ENCODE data around the gene PEX7. TPM values are rescaled to one million over a fixed set of nuclear protein-coding genes. Genes with fewer than 3 reads are reported as not detected.
"Not testable (repeated sequence)": the region's sequence is repeated elsewhere in the genome, so short reads cannot be mapped to it uniquely, and the experiment has no call there.

The PEX7 gene, protein sequence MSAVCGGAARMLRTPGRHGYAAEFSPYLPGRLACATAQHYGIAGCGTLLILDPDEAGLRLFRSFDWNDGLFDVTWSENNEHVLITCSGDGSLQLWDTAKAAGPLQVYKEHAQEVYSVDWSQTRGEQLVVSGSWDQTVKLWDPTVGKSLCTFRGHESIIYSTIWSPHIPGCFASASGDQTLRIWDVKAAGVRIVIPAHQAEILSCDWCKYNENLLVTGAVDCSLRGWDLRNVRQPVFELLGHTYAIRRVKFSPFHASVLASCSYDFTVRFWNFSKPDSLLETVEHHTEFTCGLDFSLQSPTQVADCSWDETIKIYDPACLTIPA
- 6.7 TPM for total RNA-seq (ENCODE audit: insufficient read depth, low replicate concordance)

DNA sequence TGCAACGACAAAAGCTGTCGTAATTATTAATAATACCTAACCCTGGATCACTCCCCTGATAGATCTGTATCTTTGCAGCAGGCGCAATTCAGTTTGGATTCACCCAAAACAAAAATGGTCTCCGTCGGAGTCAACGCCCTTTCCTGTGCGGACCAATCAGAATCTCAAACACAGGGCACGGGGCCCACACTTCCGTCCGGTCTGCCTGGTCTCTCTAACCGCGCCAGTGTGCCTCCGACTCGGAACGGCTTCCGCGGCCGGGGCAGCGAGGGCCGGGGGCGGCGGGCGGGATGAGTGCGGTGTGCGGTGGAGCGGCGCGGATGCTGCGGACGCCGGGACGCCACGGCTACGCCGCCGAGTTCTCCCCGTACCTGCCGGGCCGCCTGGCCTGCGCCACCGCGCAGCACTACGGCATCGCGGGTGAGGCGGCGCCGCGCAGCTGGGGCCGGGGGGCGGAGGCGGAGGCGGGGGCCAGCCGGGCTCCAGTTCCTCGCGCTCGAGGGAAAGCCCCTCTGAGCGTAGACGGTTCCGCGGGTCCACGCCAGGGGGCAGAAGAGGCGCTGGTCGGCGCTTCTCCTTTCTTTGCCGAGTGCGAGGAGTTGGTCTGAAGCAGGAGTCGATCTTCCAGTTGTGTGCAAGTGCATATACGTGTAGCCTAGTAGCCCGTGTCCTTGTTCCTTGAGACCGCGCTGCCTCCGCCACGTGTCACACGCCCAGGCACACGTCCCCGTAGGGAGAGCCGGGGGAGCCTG, at the start of gene PEX7:
Gene PEX7, plus strand, starts transcription at position 217 of the 752 bp plus-strand sequence. Its CDS starts 74 bp downstream, at position 291.
- DNase-seq (ENCODE audit: low spot score): peak; percentile 97

DNA sequence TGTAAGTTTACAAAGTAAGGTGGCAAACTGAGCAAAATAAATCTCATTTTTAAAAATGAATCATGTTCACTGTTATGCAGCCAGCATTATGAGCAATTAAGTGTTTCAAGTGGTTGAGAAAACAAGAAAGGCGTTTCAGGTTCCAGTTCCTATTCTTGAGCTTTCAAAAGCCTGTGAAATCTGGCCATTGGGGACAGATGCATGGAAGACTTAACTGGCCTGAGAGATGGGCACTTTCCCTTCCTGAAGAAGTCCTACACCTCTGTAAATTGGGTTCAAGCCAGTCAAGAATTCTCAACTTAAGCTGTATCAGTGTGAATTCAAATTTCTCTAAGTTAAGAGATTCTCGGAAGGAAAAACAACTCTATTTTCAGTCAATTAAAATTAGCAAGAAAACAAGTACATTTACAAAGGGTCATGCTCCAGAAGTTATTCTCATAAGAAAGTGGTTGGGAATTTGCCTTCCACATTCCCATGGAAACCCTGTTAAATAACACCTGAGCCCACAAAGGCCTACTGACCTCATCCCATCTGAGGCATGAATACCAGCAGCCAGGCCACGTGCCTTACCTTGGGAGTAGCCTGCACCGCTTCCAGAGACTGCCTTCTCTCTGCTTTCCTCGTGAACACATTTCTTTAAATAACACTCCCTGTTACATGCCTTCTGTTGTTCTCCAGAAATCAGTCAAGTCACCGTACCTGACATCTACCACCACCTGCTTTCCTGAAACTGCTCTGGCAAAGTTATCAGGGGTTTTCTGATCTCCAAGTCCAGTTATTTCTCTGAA, 49.5 kb upstream of the PEX7 start:
- DNase-seq (ENCODE audit: low spot score): no peak

DNA sequence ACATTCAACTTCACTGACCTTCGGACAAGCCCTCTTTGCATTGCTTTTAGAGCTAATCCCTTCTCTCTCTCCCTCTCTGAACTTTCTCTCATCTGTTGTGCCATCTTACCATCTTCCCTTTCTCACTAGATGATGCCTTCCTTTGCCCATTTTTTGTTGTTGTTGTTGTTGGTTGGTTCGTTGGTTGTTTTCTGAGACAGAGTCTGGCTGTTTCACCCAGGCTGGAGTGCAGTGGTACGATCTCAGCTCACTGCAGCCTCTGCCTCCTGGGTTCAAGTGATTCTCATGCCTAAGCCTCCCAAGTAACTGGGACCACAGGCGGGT, 49.0 kb upstream of the PEX7 start:
- no peak for DNase-seq (ENCODE audit: low spot score)

DNA sequence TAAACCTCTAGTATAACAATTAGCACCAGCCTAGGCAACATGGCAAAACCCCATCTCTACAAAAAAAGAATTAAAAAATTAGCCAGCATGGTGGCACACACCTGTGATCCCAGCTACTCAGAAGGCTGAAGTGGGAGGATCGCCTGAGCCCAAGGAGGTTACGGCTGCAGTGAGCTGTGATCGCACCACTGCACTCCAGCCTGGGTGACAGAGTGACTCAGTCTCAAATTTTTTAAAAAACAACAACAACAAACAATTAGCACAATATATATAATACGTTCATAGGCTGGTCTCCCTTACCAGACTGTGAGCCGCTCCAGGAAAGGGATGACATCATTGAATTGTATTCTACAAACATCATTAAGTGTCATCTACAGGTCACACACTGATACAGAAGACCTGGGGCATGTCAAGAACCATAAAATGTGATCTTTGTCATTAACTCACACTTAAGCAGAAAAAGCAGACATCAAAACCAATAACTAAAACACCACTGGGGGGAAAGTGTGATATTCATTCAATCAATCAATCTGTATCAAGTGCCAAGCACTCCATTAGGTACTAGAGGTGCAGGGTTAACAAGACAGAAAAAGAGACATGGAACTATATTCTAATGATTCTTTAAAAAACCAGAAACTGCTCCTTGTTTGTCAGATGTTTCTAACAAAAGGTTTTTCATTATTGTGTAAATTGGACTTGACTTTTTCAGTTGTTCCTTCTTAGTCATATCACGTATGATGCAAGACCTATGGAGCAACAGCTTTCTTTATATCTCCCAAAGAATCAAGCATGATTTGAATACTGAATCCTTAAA, 48.0 kb upstream of the PEX7 start:
- no peak for DNase-seq (ENCODE audit: low spot score)

DNA sequence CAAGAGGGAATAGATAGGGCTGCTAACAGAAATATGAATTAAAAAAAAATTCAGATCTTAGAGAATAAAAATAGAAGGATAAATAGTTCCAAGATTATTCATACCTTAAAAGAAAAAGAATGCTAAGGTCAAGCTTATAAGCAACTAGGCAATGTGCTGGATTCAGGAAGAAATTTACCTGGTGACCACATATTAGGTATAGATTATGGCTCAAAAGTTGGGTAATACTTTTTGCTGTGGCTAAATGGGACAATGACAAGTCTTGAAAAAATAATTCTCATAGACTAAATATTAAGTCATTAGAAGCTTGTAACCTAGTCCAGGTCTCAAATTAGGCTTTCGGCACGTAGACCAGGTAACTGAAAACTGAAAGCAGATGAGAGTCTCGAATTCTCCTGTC, 47.3 kb upstream of the PEX7 start:
- DNase-seq (ENCODE audit: low spot score): no peak

DNA sequence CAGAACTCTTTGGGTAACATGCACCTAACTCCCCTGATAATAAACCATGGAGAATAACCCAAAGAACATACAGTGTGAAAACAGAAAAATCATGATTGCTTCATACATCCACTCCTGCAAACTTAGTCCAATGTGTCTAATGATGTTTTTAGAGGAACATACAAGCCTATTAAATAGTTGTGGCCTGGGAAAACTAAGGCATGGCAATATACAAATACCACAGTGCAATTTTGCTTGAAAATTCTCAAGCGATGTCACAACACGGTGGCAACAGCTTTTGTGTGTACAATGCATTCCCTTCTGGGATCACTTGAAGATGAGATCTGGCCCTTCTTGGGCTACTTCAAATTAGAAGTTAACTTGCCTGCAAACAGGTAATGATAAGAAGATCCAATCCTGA, 46.8 kb upstream of the PEX7 start:
- no peak for DNase-seq (ENCODE audit: low spot score)

DNA sequence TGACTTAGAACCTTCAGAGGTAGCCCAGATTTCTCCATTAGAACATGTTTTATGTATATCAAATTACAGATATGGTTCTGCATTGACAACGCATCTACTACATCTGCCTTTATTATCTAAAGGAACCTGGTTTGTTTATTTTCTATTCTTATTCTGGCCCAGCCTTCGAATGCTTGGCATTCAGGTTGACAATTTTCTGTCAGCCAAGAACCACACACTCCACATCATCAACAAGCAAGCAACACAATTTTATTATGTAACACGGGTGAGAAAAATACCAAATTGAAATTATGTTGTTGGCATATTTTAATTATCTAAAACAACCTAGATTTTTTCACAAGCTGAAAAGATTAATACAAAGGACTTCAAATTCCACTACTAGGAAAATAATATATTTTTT, 44.7 kb upstream of the PEX7 start:
- no peak for DNase-seq (ENCODE audit: low spot score)

DNA sequence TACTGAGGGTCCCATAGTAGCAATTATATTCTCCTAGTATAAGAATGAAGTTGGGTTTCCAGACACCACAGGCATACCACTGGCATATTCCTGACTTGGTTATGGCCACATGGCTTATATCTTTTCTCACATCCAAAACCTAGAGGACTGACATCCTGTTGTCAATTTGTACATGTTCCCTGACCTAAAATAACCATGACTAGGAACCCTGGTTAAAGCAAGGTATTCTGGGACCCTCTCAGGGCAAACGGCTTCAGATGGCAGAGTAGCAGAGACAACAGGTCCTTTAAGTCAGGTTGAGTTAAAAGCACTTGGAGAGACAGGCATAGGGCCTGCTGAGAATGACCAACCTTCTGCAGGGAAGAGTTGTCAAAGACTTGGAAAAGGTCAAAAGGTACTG, 42.7 kb upstream of the PEX7 start:
- DNase-seq (ENCODE audit: low spot score): no peak

DNA sequence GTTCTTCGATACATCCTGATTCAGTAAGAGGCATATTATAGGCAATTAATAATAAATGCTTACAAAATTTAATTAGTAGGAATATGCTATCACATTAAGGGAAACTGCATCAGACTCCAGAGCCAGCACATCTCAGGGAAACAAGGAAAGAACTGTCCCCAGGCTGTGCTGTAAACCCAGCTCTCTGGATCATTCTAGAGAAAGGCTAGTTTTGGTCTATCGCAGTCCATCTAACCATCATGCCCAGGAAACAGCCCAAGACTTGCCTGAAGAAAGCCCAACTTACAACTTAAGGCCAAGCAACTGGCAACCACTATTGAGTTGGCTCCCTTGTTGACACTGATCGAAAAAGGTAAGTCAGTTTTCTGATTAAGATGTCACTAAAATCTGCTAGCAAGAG, 41.4 kb upstream of the PEX7 start:
- DNase-seq (ENCODE audit: low spot score): no peak

DNA sequence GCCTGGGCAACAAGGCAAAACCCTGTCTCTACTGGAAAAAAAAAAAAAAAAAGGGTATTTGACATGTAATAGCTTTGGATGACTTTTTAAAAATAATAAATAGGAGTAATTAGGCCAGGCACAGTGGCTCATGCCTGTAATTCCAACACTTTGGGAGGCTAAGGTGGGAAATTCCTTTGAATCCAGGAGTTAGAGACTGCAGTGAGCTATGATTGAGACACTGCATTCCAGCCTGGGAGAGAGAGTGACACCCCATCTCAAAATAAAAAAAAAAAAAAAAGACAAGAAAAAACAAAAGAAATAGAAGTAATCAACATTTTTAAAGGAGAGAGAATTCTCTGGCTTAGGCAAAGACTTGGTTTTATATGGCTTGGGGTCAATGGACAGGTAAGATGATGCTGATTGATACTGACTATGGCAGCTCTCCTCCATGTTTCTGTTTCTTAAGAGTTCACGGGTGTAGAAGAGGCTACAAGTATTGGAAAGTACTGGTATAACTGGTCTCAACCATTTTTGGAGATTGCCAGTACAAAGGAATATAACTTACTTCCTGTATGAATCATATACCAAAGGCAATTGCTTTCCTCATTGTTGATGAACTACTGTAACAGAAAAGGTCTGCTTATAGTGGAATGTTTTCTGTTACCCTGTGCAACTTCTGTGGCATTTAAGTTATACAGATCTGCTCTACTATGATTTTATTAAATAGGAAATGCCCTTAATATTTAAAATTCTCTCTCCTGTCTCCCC, 40.2 kb upstream of the PEX7 start:
- peak; percentile 34 for DNase-seq (ENCODE audit: low spot score)

DNA sequence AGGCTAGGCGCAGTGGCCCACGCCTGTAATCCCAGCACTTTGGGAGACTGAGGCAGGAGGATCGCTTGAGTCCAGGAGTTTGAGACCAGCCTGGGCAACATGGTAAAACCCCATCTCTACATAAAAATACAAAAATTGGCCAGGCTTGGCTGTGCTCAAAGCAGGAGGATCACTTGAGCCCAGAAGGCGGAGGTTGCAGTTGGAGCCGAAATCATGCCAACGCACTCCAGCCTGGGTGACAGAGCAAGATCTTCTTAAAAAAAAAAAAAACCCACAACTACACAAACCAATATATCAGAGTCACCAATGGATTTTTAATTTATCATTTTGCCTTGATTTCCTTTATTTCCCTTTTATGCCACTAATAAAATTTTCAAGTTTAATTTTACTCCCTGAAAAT, 39.4 kb upstream of the PEX7 start:
- no peak for DNase-seq (ENCODE audit: low spot score)

DNA sequence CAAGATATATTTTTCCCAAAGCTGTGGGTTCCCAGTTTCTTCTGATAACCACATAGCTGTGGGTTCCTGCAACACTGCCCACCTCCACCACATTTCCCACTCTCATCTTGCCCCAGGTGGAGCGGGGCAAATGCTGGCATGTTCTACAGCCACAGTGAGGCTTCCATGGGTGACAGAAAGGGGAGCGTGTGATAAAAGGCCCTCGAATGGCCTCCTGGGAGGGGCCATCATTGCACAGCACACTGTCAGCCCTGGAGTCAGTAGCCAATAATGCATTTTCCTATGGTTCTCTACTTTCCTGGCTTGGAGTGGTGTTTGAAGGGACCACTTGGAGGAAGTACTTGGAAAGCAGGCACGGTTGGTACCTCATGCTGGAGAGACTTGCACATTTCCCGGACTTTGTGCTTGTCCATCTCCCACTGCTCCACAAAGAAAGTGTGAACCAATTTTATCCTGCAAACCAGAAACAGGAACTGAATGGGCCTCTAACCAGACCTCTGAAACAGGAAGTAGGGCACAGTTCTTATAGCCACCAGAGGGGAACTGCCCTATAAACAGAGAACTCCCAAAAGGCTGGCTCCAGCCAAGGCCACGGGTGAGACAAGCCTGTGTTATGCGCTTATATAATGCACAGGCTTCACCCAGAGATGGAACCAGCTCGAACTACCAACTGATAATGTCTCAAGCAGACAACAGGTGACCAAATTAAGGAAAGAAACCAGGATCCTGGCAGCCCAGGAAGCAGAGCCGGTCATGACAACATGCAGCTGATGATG, 38.7 kb upstream of the PEX7 start:
- peak; percentile 45 for DNase-seq (ENCODE audit: low spot score)

DNA sequence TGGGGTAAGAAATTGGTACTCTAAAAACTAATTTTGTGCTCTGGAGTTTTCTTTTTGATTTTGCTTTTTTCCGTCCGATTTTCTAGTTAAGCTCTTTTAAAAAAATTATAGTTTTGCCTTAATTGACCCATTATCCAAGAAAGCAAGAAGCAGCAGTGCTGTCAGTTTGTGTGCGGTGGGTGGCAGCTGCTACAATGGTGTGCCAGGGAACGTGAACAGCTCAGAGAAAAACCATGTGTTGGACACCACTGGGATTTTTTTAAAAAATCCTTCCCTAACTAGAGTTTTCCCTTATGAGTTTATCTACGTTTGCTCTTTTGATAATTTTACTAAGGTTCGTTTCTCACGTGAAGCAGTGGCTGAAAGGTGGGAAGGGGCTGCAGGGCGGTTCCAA, 38.1 kb upstream of the PEX7 start:
- no peak for DNase-seq (ENCODE audit: low spot score)

DNA sequence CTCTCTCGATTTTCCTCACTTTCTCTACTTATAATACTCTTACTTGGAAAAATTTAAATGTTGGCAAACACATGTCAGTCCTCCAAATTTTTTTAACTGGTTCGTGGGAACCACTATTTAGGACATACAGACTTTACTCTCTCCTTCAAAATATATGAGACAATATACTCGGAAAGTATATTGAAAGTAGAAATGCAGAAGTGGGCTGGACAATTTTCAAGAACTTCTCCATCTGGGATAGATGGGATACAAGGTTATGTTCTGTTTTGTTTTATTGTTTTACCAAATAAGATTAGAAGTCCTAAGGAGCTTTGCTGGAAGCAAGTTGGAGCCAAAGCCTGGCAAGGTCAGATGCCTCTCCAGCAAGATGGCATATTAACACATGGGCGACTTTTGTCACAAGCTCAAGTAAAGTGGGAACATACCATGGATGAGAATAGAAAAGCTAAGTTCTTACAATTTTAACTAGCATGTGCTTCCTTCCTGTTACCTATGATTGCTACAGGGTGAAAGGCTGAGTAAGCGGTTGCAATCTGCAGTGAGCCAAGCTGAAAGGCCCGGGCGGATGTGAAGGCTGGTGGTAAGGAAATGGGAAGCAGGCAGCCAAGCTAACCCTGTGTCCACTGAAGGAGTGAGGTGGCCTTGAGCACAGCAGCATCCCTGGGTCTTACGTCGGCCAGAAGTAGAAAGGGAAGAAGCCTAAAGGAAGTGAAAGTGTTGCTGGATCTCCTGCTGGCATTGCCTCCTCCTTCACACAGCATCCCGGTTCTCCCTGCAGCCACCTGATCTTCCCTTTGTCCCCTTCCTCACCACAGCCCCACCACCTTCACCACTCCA, 37.3 kb upstream of the PEX7 start:
- peak; percentile 42 for DNase-seq (ENCODE audit: low spot score)

DNA sequence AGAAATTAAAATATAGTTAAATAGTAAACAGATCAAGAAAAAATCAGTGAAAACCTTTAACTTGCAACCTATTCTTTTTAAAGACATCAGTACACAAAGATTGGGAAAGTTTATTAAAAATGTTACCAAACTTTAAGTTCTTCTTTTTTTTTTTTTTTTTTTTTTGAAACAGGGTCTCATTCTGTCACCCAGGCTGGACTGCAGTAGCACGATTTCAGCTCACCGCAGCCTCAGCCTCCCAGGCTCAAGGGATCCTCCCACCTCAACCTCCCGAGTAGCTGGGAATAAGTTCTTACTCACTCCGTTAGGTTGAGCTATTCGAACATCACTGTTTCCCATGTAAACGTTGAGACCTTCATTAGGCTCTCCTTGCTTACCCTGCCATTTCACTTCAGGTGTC, 35.7 kb upstream of the PEX7 start:
- DNase-seq (ENCODE audit: low spot score): no peak

DNA sequence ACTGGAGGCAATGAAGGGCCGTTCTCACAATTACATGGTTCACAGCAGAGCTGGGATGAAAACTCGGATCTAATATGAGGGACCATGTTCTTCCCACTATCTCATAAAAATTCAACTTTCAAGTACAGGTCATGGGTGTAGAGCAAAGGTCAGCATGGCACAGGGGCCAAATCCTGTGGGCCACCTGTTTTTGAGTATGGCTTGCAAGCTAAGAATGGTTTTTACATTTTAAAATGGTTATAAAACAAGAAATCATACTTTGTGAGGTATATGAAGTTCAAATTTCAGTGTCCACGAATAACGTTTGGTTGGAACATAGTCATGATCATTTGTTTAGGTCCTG, 34.7 kb upstream of the PEX7 start:
- no peak for DNase-seq (ENCODE audit: low spot score)

DNA sequence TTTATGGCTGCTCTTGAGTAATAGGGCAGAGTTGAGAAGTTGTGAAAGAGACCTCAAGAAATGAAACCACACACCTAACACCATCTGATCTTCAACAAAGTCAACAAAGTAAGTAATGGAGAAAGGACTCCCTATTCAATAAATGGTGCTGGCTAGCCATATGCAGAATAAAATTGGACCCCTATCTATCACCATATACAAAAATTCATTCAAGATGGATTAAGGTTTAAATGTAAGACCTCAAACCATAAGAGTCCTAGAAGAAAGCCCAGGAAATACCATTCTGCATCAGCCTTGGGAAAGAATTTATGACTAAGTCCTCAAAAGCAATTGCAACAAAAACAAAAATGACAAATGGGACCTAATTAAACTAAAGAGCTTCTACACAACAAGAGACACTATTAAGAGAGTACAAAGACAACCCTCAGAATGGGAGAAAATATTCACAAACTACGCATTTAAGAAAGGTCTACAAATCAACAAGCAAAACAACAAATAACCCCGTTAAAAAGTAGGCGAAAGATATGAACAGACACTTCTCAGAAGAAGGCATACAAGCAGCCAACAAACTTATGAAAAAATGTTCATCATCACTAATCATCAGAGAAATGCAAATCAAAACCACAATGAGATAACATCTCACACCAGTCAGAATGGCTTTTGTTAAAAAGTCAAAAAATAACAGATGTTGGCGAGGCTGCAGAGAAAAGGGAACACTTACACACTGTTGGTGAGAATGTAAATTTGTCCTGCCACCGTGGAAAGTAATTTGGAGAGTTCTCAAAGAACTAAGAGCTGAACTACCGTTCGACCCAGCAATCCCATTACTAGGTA, 34.1 kb upstream of the PEX7 start:
- peak; percentile 18 for DNase-seq (ENCODE audit: low spot score)

DNA sequence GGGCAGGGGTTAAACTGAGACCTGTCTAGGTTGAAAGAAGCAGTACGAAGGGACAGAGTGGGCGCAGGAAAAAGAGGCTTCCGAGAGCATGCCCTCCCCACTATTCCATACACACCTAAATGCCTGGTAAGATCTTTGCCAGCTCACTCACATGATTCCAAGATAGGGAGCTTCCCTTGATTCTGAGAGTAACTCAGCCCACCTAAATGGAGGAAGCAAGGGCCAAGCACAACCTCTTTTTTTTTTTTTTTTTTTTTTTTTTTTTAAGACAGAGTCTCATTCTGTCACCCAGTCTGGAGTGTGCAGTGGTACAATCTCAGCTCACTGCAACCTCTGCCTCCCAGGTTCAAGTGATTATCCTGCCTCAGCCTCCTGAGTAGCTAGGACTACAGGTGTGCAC, 33.0 kb upstream of the PEX7 start:
- not testable (repeated sequence) for DNase-seq (ENCODE audit: low spot score)

Measured in umbilical cord (tissue), 2 donors.